OCI-LY1 (cell line): ENCODE measurements around the gene MRPL47.

Experiments
- EZH2 ChIP-seq: fragments of 200-600 bp; sonication (generic), shearing (Covaris generic); IDR thresholded peaks from 2 replicates; pipeline ENCODE4 v1.8.0; 2017; ENCODE audit warnings: borderline replicate concordance, mixed run types, mild to moderate bottlenecking, antibody characterized with exemption, low read length, moderate library complexity, mixed read lengths
- TF ChIP-seq, protein P1 (sequence below): fragments of 200-600 bp; sonication (generic), shearing (Covaris generic); IDR thresholded peaks from 2 replicates; pipeline ENCODE4 v1.5.1; 2017; ENCODE audit warnings: mild to moderate bottlenecking, antibody characterized with exemption, low read length, moderate library complexity, mixed read lengths

DNA sequence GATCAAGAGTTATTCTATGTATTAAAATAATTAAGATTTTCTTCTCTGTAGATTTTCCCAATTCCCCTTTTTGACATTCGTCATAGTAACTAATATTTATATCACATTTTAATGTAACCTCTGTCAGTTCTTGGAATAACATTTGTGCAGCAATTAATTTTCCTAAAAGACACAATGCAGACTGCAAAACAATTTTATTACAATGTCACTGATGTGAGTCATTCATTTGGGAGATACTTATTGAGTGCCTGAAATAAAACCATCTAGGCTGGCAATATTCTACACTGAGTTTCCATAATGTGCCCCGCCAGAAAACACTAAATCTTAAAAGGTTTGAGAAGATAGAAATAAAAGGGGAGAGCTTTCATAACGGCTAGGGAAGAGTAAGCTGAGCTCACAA, 41.7 kb upstream of the MRPL47 start:
- TF ChIP-seq EZH2: no peak
- TF ChIP-seq, protein P1, sequence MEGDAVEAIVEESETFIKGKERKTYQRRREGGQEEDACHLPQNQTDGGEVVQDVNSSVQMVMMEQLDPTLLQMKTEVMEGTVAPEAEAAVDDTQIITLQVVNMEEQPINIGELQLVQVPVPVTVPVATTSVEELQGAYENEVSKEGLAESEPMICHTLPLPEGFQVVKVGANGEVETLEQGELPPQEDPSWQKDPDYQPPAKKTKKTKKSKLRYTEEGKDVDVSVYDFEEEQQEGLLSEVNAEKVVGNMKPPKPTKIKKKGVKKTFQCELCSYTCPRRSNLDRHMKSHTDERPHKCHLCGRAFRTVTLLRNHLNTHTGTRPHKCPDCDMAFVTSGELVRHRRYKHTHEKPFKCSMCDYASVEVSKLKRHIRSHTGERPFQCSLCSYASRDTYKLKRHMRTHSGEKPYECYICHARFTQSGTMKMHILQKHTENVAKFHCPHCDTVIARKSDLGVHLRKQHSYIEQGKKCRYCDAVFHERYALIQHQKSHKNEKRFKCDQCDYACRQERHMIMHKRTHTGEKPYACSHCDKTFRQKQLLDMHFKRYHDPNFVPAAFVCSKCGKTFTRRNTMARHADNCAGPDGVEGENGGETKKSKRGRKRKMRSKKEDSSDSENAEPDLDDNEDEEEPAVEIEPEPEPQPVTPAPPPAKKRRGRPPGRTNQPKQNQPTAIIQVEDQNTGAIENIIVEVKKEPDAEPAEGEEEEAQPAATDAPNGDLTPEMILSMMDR: no peak
